Activated naive CD4-positive, alpha-beta T cell (primary cell): ENCODE data around the gene CERT1.

Experiments
- DNase-seq, 4 experiments: peaks; one replicate each; lab custom pipeline; 2025; lab: John Stamatoyannopoulos, UW

CERT1 gene

GRCh38 chr5:75471193-75471592 lies 40.2 kb downstream of the CERT1 start:
- DNase-seq, result no peak

- DNase-seq, result no peak
Measured at GRCh38 chr5:75469017-75469416, 42.4 kb downstream of the CERT1 start.

GRCh38 chr5:75468593-75468992 lies 42.8 kb downstream of the CERT1 start:
- no peak for DNase-seq

GRCh38 chr5:75466006-75466716 lies 45.3 kb downstream of the CERT1 start:
- no peak for DNase-seq

GRCh38 chr5:75465480-75465879 lies 45.9 kb downstream of the CERT1 start:
- DNase-seq, result no peak

- no peak for DNase-seq
Measured at GRCh38 chr5:75463726-75464125, 47.7 kb downstream of the CERT1 start.

GRCh38 chr5:75461679-75462078 lies 49.8 kb downstream of the CERT1 start:
- no peak for DNase-seq

- DNase-seq, result no peak
Measured at GRCh38 chr5:75460942-75461610, 50.4 kb downstream of the CERT1 start.

GRCh38 chr5:75460532-75460931 lies 50.9 kb downstream of the CERT1 start:
- DNase-seq, result no peak

GRCh38 chr5:75457691-75458090 lies 53.7 kb downstream of the CERT1 start:
- no peak for DNase-seq

GRCh38 chr5:75457161-75457560 lies 54.3 kb downstream of the CERT1 start:
- no peak for DNase-seq

GRCh38 chr5:75450069-75450468 lies 61.4 kb downstream of the CERT1 start:
- DNase-seq, result no peak

GRCh38 chr5:75446068-75446467 lies 65.4 kb downstream of the CERT1 start:
- DNase-seq, result no peak

- no peak for DNase-seq
Measured at GRCh38 chr5:75441560-75441959, 69.9 kb downstream of the CERT1 start.

GRCh38 chr5:75439276-75439675 lies 72.2 kb downstream of the CERT1 start:
- no peak for DNase-seq

- no peak for DNase-seq
Measured at GRCh38 chr5:75438722-75439121, 72.7 kb downstream of the CERT1 start.

- no peak for DNase-seq
Measured at GRCh38 chr5:75435096-75435495, 76.3 kb downstream of the CERT1 start.

- no peak for DNase-seq
Measured at GRCh38 chr5:75433814-75434506, 77.5 kb downstream of the CERT1 start.

GRCh38 chr5:75414241-75414640 lies 97.2 kb downstream of the CERT1 start:
- no peak for DNase-seq

- no peak for DNase-seq
Measured at GRCh38 chr5:75412111-75412990, 99.1 kb downstream of the CERT1 start.

GRCh38 chr5:75405296-75405695 lies 106.1 kb downstream of the CERT1 start:
- DNase-seq, result no peak

GRCh38 chr5:75395277-75395676 lies 116.2 kb downstream of the CERT1 start:
- no peak for DNase-seq
